ENCODE data around the gene OPN1MW2.
"Not testable (repeated sequence)": the region's sequence is repeated elsewhere in the genome, so short reads cannot be mapped to it uniquely, and the experiment has no call there.

GRCh38 chrX:154219456-154219855 is at the start of gene OPN1MW2:
- not testable (repeated sequence) for TF ChIP-seq CTCF (IDR thresholded peaks at IDR 0.05; ENCODE audit: extremely low read depth in 1 of 2, insufficient read depth in 1 of 2, low read depth in 1 of 2, low read length in 2 of 2); POLR2A (IDR thresholded peaks at IDR 0.05; ENCODE audit: low read depth, low read length); POLR2AphosphoS5 (IDR thresholded peaks at IDR 0.05; ENCODE audit: insufficient read depth, low read depth, low read length); JUN (IDR thresholded peaks at IDR 0.05; ENCODE audit: borderline replicate concordance, insufficient read depth, insufficient read length, low read depth); EZH2 (IDR thresholded peaks at IDR 0.05; ENCODE audit: borderline replicate concordance, low read depth, low read length, severe bottlenecking); MAX (IDR thresholded peaks at IDR 0.05; ENCODE audit: insufficient read depth, insufficient read length)
